ENCODE measurements around the gene ETS1.

DNA sequence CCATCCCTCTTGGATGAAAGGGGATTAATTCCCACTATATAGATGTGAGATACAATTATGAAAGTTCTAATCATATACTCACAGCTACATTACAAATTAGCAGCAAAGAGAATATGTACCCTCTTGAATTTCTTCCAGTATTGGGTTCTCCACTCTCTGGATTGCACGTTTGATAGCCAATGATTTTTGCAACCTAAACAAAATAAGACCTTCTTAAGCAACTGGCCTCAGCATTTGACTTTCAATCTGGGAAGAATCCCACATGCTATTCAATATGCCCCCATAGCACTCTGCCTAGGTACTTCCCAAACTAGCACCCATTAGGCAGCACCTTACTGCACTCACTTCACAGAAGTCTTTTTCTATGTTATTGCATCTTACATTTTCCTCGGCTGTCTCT is 55.8 kb downstream of the ETS1 start:
- TF ChIP-seq, protein P1, sequence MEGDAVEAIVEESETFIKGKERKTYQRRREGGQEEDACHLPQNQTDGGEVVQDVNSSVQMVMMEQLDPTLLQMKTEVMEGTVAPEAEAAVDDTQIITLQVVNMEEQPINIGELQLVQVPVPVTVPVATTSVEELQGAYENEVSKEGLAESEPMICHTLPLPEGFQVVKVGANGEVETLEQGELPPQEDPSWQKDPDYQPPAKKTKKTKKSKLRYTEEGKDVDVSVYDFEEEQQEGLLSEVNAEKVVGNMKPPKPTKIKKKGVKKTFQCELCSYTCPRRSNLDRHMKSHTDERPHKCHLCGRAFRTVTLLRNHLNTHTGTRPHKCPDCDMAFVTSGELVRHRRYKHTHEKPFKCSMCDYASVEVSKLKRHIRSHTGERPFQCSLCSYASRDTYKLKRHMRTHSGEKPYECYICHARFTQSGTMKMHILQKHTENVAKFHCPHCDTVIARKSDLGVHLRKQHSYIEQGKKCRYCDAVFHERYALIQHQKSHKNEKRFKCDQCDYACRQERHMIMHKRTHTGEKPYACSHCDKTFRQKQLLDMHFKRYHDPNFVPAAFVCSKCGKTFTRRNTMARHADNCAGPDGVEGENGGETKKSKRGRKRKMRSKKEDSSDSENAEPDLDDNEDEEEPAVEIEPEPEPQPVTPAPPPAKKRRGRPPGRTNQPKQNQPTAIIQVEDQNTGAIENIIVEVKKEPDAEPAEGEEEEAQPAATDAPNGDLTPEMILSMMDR (optimal IDR thresholded peaks at IDR 0.05 in 1 of 3, IDR thresholded peaks at IDR 0.05 in 1 of 3, conservative IDR thresholded peaks at IDR 0.05 in 1 of 3; ENCODE audit: extremely low read depth in 1 of 3, insufficient read depth in 2 of 3, low read length in 3 of 3): no peak
- no peak for TF ChIP-seq EZH2 (IDR thresholded peaks at IDR 0.05; ENCODE audit: low read length)

Measured in keratinocyte (primary cell).